ENCODE data around the gene MATK. TPM values are rescaled to one million over a fixed set of nuclear protein-coding genes. Genes with fewer than 3 reads are reported as not detected.

The MATK gene, protein sequence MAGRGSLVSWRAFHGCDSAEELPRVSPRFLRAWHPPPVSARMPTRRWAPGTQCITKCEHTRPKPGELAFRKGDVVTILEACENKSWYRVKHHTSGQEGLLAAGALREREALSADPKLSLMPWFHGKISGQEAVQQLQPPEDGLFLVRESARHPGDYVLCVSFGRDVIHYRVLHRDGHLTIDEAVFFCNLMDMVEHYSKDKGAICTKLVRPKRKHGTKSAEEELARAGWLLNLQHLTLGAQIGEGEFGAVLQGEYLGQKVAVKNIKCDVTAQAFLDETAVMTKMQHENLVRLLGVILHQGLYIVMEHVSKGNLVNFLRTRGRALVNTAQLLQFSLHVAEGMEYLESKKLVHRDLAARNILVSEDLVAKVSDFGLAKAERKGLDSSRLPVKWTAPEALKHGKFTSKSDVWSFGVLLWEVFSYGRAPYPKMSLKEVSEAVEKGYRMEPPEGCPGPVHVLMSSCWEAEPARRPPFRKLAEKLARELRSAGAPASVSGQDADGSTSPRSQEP
- total RNA-seq = 10 to 100 TPM in 1 of 4 donors, 1 to 10 TPM in 2, under 1 TPM in 1; 0.74 to 29.3 (median 3.3) TPM

DNA sequence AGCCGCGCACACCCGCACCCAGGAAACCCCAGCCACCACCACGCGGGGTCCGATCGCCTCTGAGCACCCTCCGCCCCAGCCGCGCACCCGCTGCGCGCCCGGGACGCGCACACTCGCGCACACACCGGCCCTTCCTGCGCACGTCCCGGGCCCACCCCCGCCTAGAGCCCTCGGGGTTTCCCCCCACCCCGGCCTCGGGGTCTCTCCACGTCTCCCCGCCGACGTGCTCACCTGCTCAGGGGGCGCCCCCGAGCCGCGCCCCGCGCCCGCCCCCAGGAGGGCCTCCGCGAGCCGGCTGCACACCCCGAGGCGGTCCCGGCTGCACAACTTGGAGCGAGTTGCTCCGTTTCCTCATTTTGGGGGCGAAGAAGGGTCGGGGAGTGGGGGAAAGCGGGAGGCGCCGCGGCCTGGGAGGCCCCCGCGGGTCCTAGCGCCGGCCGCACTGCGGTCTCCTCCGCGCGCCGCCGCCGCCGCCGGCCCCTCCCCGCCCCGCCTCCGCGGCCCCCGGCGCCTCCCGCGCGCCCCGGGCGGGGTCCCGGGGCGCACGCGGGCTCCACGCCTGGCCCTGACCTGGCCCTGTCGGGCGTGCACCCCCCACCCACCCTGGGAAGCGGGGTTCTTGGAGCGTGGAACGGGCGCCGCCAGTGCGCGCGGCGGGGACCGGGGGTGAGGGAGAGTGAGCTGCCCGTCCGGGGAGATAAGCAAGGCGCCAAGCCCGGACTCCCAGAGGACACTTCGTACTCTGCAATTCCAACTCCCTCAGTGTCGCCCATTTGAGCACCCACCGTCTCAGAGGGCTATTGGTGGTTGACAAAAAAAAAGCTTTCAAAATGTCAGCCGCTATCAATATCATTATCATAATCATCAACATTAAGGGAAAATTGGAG is at the start of gene MATK:
Gene MATK (minus strand): TSS at position 444 of the 887 bp plus-strand sequence. CDS start 1,246 bp downstream, outside the sequence.
- no peak for DNase-seq (ENCODE audit: low spot score)
- TF ChIP-seq, protein P1, sequence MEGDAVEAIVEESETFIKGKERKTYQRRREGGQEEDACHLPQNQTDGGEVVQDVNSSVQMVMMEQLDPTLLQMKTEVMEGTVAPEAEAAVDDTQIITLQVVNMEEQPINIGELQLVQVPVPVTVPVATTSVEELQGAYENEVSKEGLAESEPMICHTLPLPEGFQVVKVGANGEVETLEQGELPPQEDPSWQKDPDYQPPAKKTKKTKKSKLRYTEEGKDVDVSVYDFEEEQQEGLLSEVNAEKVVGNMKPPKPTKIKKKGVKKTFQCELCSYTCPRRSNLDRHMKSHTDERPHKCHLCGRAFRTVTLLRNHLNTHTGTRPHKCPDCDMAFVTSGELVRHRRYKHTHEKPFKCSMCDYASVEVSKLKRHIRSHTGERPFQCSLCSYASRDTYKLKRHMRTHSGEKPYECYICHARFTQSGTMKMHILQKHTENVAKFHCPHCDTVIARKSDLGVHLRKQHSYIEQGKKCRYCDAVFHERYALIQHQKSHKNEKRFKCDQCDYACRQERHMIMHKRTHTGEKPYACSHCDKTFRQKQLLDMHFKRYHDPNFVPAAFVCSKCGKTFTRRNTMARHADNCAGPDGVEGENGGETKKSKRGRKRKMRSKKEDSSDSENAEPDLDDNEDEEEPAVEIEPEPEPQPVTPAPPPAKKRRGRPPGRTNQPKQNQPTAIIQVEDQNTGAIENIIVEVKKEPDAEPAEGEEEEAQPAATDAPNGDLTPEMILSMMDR (IDR thresholded peaks at IDR 0.05) = no peak
- no peak for ATAC-seq (ENCODE audit: low FRiP score)

DNA sequence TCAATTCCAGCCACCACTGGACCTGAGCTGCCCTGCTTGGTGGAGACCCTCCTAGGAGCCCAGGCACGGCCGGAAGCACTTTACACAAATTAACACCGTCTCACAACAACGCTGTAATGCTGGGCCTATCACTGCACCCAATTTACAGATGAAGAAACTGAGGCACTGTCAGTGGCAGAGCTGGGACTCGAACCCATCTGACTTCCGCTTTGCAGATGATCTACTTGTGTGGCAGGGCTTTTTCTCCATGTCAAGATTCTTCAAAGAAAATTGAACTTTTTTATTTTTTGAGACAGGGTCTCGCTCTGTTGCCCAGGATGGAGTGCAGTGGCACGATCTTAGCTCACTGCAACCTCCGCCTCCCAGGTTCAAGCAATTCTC is 48.9 kb upstream of the MATK start:
- TF ChIP-seq, protein P1 (IDR thresholded peaks at IDR 0.05) = no peak
- ATAC-seq (ENCODE audit: low FRiP score) (no peak), DNase-seq (ENCODE audit: low spot score) (no peak)

DNA sequence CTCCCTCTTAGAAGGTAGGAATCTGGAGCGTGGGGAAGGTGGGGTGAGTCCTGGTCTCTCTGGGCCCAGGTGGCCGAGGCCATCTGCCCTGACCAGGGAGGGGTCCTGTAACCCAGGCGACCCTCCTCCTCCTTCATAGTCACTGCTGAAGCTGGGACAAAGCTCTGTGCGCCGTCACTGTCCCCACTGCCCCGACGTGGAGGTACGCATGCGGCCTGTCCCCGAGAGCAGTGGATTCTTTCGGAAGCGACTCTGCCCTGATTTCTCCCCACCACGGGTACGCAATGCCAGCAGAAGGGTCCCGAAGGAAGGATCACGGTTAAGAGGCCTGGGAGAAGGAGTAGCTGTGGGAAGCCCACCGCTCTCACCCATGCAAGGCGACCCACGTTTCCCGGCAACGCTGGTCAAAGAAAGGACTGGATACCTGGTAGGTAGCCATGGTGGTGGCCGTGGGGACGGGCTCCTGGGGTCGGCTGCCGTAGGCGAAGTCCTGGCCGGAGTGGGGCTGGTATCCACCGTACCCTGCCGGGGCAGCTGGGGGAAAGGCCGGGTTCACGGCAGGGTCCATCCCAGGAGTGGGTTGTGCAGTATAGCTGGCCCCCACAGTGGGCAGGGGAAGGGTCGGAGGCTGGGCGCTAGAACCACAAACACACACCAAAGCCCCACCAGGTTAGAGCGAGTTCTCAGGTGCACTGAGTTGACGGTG is 48.3 kb upstream of the MATK start:
- TF ChIP-seq, protein P1 (IDR thresholded peaks at IDR 0.05) = no peak
- DNase-seq (ENCODE audit: low spot score) (no peak), ATAC-seq (ENCODE audit: low FRiP score) (no peak)

DNA sequence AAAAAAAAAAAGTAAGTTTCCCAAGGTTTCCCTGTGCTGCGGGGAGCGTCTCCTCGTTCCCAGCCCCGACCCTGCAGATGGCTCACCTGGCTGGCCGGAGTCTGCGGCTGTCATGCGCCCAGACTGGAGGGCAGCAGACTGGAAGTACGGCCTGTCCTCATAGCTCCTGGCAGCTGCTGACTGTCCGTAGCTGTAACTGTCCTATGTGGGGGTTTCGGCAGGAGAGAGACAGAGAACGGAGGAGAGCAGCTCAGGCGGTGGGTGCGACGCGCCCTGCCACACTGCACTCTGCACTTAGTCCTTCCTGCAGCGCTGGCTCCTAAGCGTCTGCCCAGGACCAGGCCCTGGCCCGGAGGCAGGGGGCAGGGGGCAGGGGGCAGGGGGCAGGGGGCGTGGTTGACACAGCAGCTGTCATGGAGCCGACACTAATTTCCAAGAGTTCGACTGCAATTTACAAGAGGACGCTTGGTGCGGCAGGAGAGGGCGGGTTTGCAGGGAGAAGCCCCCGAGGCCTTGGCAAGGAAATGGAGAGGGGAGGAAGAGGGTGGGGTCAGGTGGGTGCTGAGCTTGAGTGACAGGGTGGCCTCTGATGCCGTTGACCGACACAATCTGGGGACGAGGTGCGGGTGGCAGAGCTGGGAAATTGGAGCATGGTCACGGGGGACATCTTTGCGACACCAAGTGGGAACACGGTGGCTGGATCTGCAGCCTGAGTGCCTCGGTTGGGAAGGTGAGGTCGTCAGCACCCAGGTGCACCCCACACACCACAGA is 47.6 kb upstream of the MATK start:
- no peak for ATAC-seq (ENCODE audit: low FRiP score)
- no peak for DNase-seq (ENCODE audit: low spot score)
- TF ChIP-seq, protein P1 (IDR thresholded peaks at IDR 0.05) = no peak

DNA sequence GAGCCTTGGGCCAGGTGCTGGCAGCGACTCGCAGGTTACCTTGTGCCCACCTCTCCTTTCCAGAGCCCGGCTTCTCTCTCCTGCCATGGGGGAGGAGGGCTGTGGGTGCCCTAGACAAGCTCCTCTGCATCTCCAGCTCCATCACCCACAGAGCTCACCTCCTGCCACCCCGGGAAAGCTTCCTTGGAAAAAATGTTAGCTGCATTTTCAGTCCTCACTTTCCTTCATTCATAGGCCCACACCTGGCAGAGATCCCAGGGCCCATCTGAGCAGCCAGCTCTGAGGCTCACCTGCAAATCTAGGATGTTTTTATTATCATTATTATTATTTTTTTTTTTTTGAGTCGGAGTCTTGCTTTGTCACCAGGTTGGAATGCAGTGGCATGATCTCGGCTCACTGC is 45.8 kb upstream of the MATK start:
- DNase-seq (ENCODE audit: low spot score) = no peak
- TF ChIP-seq, protein P1 (IDR thresholded peaks at IDR 0.05) = no peak
- no peak for ATAC-seq (ENCODE audit: low FRiP score)

DNA sequence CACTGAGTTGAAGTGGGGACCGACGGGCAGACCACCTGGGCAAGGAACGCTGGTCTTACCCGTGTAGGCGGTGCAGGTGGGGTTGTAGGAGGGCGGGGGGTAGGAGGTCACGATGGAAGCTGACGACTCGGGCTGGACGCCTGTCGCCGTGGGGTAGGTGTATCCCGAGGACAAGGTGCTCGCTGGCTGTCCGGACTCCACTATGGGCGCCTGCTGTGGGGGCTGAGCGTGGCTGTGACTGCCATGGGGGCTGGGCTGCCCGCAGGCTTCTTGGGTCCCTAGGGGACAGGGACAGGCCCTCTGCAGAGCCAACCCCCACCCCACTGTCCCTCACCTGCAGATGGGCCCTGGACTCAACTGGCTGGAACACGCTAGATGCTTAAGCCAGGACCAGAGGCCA is 45.4 kb upstream of the MATK start:
- no peak for DNase-seq (ENCODE audit: low spot score)
- TF ChIP-seq, protein P1 (IDR thresholded peaks at IDR 0.05) = no peak
- no peak for ATAC-seq (ENCODE audit: low FRiP score)

All from omental fat pad (tissue), 4 donors.